Upper lobe of left lung (tissue), 4 donors: ENCODE results near the gene UGT1A4.

Experiments used
- CTCF ChIP-seq, 6 experiments: fragments of 450-650 bp in 4 of 6; fragments of 200-600 bp in 2 of 6; sonication (generic) in 2 of 6; IDR thresholded peaks; one replicate each; pipeline ENCODE4 v1.5.1; 2016 to 2019; ENCODE audit warnings: antibody characterized with exemption in 6 of 6
- POLR2A ChIP-seq, 4 donors: fragments of 450-650 bp; IDR thresholded peaks; one replicate each; pipeline ENCODE4 v1.5.1; 2016 to 2017; ENCODE audit warnings: antibody characterized with exemption in 4 of 4, mild to moderate bottlenecking in 2 of 4

GRCh38 chr2:233718552-233718951 is at the start of gene UGT1A4:
- TF ChIP-seq CTCF (IDR thresholded peaks at IDR 0.05) (no peak), POLR2A (IDR thresholded peaks at IDR 0.05) (no peak)
